Naive thymus-derived CD4-positive, alpha-beta T cell (primary cell): ENCODE measurements around the gene LRRC59. TPM values are rescaled to one million over a fixed set of nuclear protein-coding genes. Genes with fewer than 3 reads are reported as not detected.

Experiments
- ATAC-seq: fragments of 150-1000 bp; cut with Tn5 transposase; 2 replicates; pipeline ENCODE4 v1.10.0; 2021; ENCODE audit warnings: mild to moderate bottlenecking, moderate library complexity
- CTCF ChIA-PET: fragments of 350-600 bp; sonication (Branson Sonifier 250); formaldehyde crosslinking; loops from one replicate; lab custom pipeline; 2021; ENCODE audit warnings: antibody characterized with exemption; lab: Charles Lee
- POLR2A ChIA-PET: fragments of 350-600 bp; sonication (Branson Sonifier 250); formaldehyde crosslinking; loops from one replicate; lab custom pipeline; 2021; ENCODE audit warnings: antibody characterized with exemption, inconsistent platforms; lab: Charles Lee
- DNase-seq, 9 donors: peaks; one replicate each; pipeline versions ENCODE4 v3.0.0 to v3.0.0-alpha.2; 2020 to 2022; ENCODE audit warnings: mixed read lengths in 1 of 9
- H3K27ac ChIP-seq: one replicate; pipeline ENCODE4 v1.7.0; 2013; ENCODE audit warnings: mild to moderate bottlenecking, low read depth, low read length, moderate library complexity
- H3K27me3 ChIP-seq, 2 donors: one replicate each; pipeline ENCODE4 v1.7.0; 2013; ENCODE audit warnings: low read length in 2 of 2, mild to moderate bottlenecking in 2 of 2, moderate library complexity in 2 of 2; ENCODE audit not compliant: control insufficient read depth in 2 of 2, insufficient read depth in 2 of 2
- H3K36me3 ChIP-seq, 3 experiments: 1 replicate in 2 of 3; 2 replicates in 1 of 3; pipeline ENCODE4 v1.7.0; 2013; ENCODE audit warnings: low read length in 3 of 3, mild to moderate bottlenecking in 3 of 3, moderate library complexity in 1 of 3; ENCODE audit not compliant: insufficient read depth in 3 of 3, control insufficient read depth in 2 of 3
- H3K4me1 ChIP-seq, 2 donors: one replicate each; pipeline ENCODE4 v1.7.0; 2013; ENCODE audit warnings: low read length in 2 of 2, mild to moderate bottlenecking in 2 of 2, moderate library complexity in 1 of 2; ENCODE audit not compliant: control insufficient read depth in 2 of 2, insufficient read depth in 2 of 2
- H3K4me3 ChIP-seq: 2 replicates; pipeline ENCODE4 v1.7.0; 2013; ENCODE audit warnings: mild to moderate bottlenecking, low read length
- H3K9me3 ChIP-seq, 3 experiments: 1 replicate in 2 of 3; 2 replicates in 1 of 3; pipeline ENCODE4 v1.7.0; 2013; ENCODE audit warnings: low read length in 3 of 3; ENCODE audit not compliant: control insufficient read depth in 2 of 3
- H3K27ac Mint-ChIP-seq, 9 donors: one replicate each; pipeline ENCODE4 v1.8.0; 2020 to 2022; ENCODE audit warnings: mixed read lengths in 9 of 9, mild to moderate bottlenecking in 8 of 9, moderate library complexity in 5 of 9, inconsistent platforms in 2 of 9
- H3K27me3 Mint-ChIP-seq, 5 donors: one replicate each; pipeline ENCODE4 v1.8.0; 2021 to 2022; ENCODE audit warnings: mixed read lengths in 5 of 5, mild to moderate bottlenecking in 1 of 5
- H3K36me3 Mint-ChIP-seq, 5 donors: one replicate each; pipeline ENCODE4 v1.8.0; 2020 to 2022; ENCODE audit warnings: mixed read lengths in 5 of 5, mild to moderate bottlenecking in 3 of 5, inconsistent platforms in 1 of 5
- H3K4me1 Mint-ChIP-seq, 7 donors: one replicate each; pipeline ENCODE4 v1.8.0; 2020 to 2022; ENCODE audit warnings: mixed read lengths in 7 of 7, mild to moderate bottlenecking in 3 of 7, inconsistent platforms in 1 of 7
- H3K4me3 Mint-ChIP-seq, 10 donors: one replicate each; pipeline ENCODE4 v1.8.0; 2020 to 2022; ENCODE audit warnings: mild to moderate bottlenecking in 10 of 10, mixed read lengths in 10 of 10, moderate library complexity in 6 of 10, inconsistent platforms in 2 of 10
- H3K9me3 Mint-ChIP-seq, 11 donors: one replicate each; pipeline ENCODE4 v1.8.0; 2020 to 2022; ENCODE audit warnings: mixed read lengths in 11 of 11, mild to moderate bottlenecking in 4 of 11, inconsistent platforms in 1 of 11, moderate library complexity in 1 of 11
- intact Hi-C, 2 donors: fragments of 100-400 bp; cut with micrococcal nuclease; formaldehyde crosslinking; loops; one replicate each; pipeline ENCODE4 v1.15.1; 2023
- polyA plus RNA-seq, 2 donors: library from polyadenylated mRNA; unstranded; fragments of 300-500 nt; fragmentation: Illumina TruSeq; gene quantifications; one replicate each; pipeline ENCODE4 v1.2.3, GENCODE V29; 2021
- total RNA-seq, 6 experiments: library from RNA in 5 of 6; stranded (reverse) in 5 of 6; gene quantifications; 1 replicate in 5 of 6; 2 replicates in 1 of 6; pipeline ENCODE4 v1.2.3 and lab custom pipeline; 2021 to 2026

Gene LRRC59
- total and polyA plus RNA-seq, 7 experiments from 2014 or later, result 13.4 to 67.1 (median 28.5) TPM

- H3K9me3 Mint-ChIP-seq, result no peaks in the 10 kb centered on the region
- H3K27me3 Mint-ChIP-seq, result no peaks in the 10 kb centered on the region
- no peaks in the 10 kb centered on the region for H3K27me3 ChIP-seq
- intact Hi-C loops, result no loop called here
- H3K36me3 Mint-ChIP-seq, result peaks cover 0 to 4% (median 0%) of the 10 kb centered on the region in 5 donors
- DNase-seq (no peak), ATAC-seq (no peak)
- no peak overlapping the region for H3K27ac ChIP-seq
- no peaks in the 10 kb centered on the region for H3K9me3 ChIP-seq
- H3K4me3 Mint-ChIP-seq, result peak overlapping the region in 5 of 10 donors; percentile 29 to 88 (median 60)
- no peak overlapping the region for H3K4me3 ChIP-seq
- H3K36me3 ChIP-seq, result peaks cover 0 to 17% (median 0%) of the 10 kb centered on the region in 3 experiments
- ChIA-PET POLR2A (interaction anchor here (0.6 to 1.3 kb wide), 3 partner anchors 13 to 1783 kb away, joined by 3 to 4 read pairs (median 4); no protein-coding TSS in a partner anchor), CTCF (interaction anchor here (1.0 kb wide), 1 partner anchor 12 kb away, joined by 3 read pairs; no protein-coding TSS in a partner anchor)
- peak overlapping the region in 4 of 9 donors; percentile 22 to 85 (median 30) for H3K27ac Mint-ChIP-seq
- peaks cover 22% of the 10 kb centered on the region in 2 donors for H3K4me1 ChIP-seq
- peaks cover 30 to 50% (median 42%) of the 10 kb centered on the region in 7 donors for H3K4me1 Mint-ChIP-seq
Measured at GRCh38 chr17:50349243-50349600, 48.1 kb downstream of the LRRC59 start.

- H3K27ac ChIP-seq, result no peak overlapping the region
- Mint-ChIP-seq H3K4me1 (peaks cover 30 to 50% (median 42%) of the 10 kb centered on the region in 7 donors), H3K27me3 (no peaks in the 10 kb centered on the region), H3K9me3 (no peaks in the 10 kb centered on the region), H3K36me3 (peaks cover 0 to 4% (median 0%) of the 10 kb centered on the region in 5 donors), H3K4me3 (peak overlapping the region in 9 of 10 donors; percentile 8 to 91 (median 86)), H3K27ac (peak overlapping the region in 7 of 9 donors; percentile 34 to 88 (median 85))
- peaks cover 22% of the 10 kb centered on the region in 2 donors for H3K4me1 ChIP-seq
- H3K27me3 ChIP-seq, result no peaks in the 10 kb centered on the region
- H3K9me3 ChIP-seq, result no peaks in the 10 kb centered on the region
- POLR2A ChIA-PET, result interaction anchor here (0.6 to 1.3 kb wide), 4 partner anchors 13 to 1782 kb away, joined by 3 to 4 read pairs (median 4); partner anchors contain the start of gene LRRC59
- no peak for DNase-seq
- H3K36me3 ChIP-seq, result peaks cover 0 to 12% (median 0%) of the 10 kb centered on the region in 3 experiments
- no peak overlapping the region for H3K4me3 ChIP-seq
- intact Hi-C loops, result no loop called here
- CTCF ChIA-PET, result interaction anchor here (1.0 to 3.4 kb wide), 2 partner anchors 13 to 14 kb away, joined by 3 to 14 read pairs; no protein-coding TSS in a partner anchor
- no peak for ATAC-seq
Measured at GRCh38 chr17:50348522-50349242, 48.6 kb downstream of the LRRC59 start.

- Mint-ChIP-seq H3K27me3 (no peaks in the 10 kb centered on the region), H3K9me3 (no peaks in the 10 kb centered on the region), H3K36me3 (peaks cover 0 to 3% (median 0%) of the 10 kb centered on the region in 5 donors), H3K27ac (peak overlapping the region; percentile 50 to 93 (median 86)), H3K4me1 (peaks cover 25 to 50% (median 39%) of the 10 kb centered on the region in 7 donors), H3K4me3 (peak overlapping the region; percentile 74 to 92 (median 87))
- peak overlapping the region; percentile 84 for H3K27ac ChIP-seq
- H3K9me3 ChIP-seq, result no peaks in the 10 kb centered on the region
- ChIA-PET CTCF (interaction anchor here (3.4 kb wide), 1 partner anchor 14 kb away, joined by 14 read pairs; no protein-coding TSS in a partner anchor), POLR2A (interaction anchor here (0.7 to 1.3 kb wide), 3 partner anchors 10 to 50 kb away, joined by 3 read pairs; partner anchors contain the start of gene LRRC59)
- ATAC-seq (no peak), DNase-seq (no peak)
- H3K4me3 ChIP-seq, result no peak overlapping the region
- H3K4me1 ChIP-seq, result peaks cover 22% of the 10 kb centered on the region in 2 donors
- intact Hi-C loops, result no loop called here
- peaks cover 0 to 5% (median 0%) of the 10 kb centered on the region in 3 experiments for H3K36me3 ChIP-seq
- no peaks in the 10 kb centered on the region for H3K27me3 ChIP-seq
Measured at GRCh38 chr17:50347894-50348291, 49.4 kb downstream of the LRRC59 start.

DNA sequence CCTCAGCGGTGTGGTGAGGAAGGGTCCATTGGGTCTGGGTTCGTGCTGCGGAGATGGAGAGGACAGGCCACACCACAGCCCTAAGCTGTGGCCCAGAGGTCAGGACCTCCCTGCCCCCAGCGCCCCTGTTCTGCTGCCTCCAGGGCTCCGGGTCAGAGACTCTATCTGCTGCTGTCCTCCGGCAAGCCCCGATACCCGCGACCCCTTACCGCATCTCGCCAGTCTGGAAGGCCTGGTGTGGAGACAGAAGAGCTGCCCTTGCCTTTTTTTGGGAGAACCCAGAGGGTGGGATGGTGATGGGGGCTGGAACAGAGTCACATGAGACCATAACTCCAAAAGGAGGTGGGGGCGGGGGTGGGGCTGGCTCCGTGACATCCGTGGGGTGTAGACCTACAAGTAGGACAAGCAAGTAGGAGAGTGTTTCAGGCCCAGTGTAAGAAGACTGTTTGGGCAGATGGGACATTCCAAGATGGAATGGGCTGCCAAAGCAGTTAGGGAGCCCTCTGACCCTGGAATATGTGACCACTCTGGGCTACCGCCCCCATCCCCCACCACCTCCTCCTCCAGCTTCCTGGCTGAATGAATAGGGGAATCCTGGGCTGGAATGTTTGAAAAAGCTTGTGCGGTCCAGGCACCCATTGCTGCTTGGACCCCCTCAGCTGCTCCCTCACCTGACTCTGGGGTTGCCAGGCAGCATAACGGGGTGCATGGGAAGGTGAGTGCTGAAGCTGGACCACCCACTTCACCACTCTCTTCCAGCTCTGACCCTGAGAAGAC lies 50.0 kb downstream of the LRRC59 start:
- Mint-ChIP-seq H3K36me3 (peaks cover 0 to 1% (median 0%) of the 10 kb centered on the region in 5 donors), H3K27me3 (no peaks in the 10 kb centered on the region), H3K4me3 (peak overlapping the region; percentile 77 to 92 (median 87)), H3K27ac (peak overlapping the region; percentile 81 to 93 (median 86)), H3K9me3 (no peaks in the 10 kb centered on the region), H3K4me1 (peaks cover 24 to 50% (median 39%) of the 10 kb centered on the region in 7 donors)
- ChIA-PET CTCF (interaction anchor here (3.4 kb wide), 1 partner anchor 15 kb away, joined by 14 read pairs; no protein-coding TSS in a partner anchor), POLR2A (interaction anchor here (0.6 to 2.2 kb wide), 8 partner anchors 11 to 285 kb away, joined by 3 to 16 read pairs (median 3); partner anchors contain the start of genes LRRC59 and PDK2)
- ATAC-seq (no peak), DNase-seq (no peak)
- Histone ChIP-seq H3K36me3 (peaks cover 0 to 3% (median 0%) of the 10 kb centered on the region in 3 experiments), H3K27ac (peak overlapping the region; percentile 84), H3K27me3 (no peaks in the 10 kb centered on the region), H3K4me3 (peak overlapping the region; percentile 79), H3K4me1 (peaks cover 22% of the 10 kb centered on the region in 2 donors), H3K9me3 (no peaks in the 10 kb centered on the region)
- intact Hi-C loops, result no loop called here

- H3K27ac Mint-ChIP-seq, result peak overlapping the region; percentile 81 to 93 (median 86)
- Histone ChIP-seq H3K4me3 (peak overlapping the region; percentile 79), H3K9me3 (no peaks in the 10 kb centered on the region), H3K36me3 (peaks cover 0 to 3% (median 0%) of the 10 kb centered on the region in 3 experiments), H3K4me1 (peaks cover 22% of the 10 kb centered on the region in 2 donors), H3K27ac (peak overlapping the region; percentile 84), H3K27me3 (no peaks in the 10 kb centered on the region)
- intact Hi-C loops, result loop anchor here (1.0 kb wide), 3 partner anchors 26 to 51 kb away; partner anchors contain the start of genes EME1 (in 1 of the 2), LRRC59 (in 1 of the 2) and MRPL27 (in 1 of the 2)
- POLR2A ChIA-PET, result interaction anchor here (0.7 to 2.2 kb wide), 9 partner anchors 10 to 373 kb away, joined by 3 to 16 read pairs (median 3); partner anchors contain the start of genes EME1, LRRC59, LUC7L3 and MRPL27
- no peaks in the 10 kb centered on the region for H3K9me3 Mint-ChIP-seq
- H3K4me3 Mint-ChIP-seq, result peak overlapping the region; percentile 77 to 92 (median 87)
- no peaks in the 10 kb centered on the region for H3K36me3 Mint-ChIP-seq
- peak; percentile 68 for ATAC-seq
- no peaks in the 10 kb centered on the region for H3K27me3 Mint-ChIP-seq
- H3K4me1 Mint-ChIP-seq, result peaks cover 24 to 50% (median 38%) of the 10 kb centered on the region in 7 donors
- DNase-seq, result peak in 1 of 9 donors; percentile 70
- CTCF ChIA-PET, result interaction anchor here (0.7 to 3.4 kb wide), 3 partner anchors 16 to 52 kb away, joined by 4 to 14 read pairs (median 5); partner anchors contain the start of gene LRRC59
Measured at GRCh38 chr17:50346313-50347116, 50.8 kb downstream of the LRRC59 start.
